ENCODE measurements around the gene FOXA2. TPM values are rescaled to one million over a fixed set of nuclear protein-coding genes. Genes with fewer than 3 reads are reported as not detected.

The FOXA2 gene
- total and polyA plus RNA-seq, 2 of the 13 experiments (the other 11 are each of a cell fraction or from before 2014, with no cell fraction given) = 8.8 to 12.2 TPM

DNA sequence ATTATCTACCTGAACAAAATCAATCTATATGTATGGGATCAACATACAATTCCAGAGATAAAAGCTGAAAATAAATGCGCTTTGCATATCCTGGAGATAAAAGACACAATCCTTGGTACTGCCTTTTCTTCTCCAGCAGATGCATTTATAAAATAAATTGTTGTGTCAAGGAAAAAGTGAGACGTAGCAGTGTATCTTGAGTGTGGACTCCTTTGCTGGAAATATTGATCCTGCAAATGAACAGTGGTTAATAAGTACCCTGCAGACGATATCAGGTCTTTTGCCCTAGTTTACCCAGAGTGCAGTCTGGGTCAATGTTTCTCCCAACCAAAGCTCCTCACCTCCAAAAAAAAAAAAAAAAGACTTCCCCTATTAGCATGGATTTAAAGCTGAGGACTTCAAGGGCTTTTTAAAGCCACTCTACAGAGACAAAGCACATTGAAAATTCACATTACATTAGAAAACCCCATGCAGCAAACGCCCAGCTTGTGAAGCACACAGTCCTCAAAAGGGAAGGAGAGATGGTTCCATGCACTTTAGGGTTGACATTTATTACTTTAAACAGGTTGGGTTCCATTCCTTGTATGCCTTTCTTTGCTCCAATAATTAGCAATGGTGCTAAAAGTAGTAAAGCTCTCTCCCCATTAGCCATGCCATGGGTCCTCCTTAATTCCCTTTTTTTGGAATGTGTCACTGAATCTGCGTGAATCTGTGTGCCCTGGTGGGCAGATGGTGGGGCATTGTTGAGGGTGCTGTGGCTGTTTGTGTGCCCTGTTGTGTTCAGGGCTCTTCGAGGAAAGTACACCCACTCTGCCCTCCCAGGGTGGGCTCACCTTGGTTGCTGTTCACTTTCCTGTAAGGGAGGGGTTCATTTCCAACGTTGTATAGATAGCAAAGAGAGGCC, 21.1 kb downstream of the FOXA2 start (continued):
- TF ChIP-seq ZNF441 (CRISPR knock-in tag; IDR thresholded peaks at IDR 0.05; ENCODE audit: borderline replicate concordance) (0 out of 2 replicates have a peak, but pooled peaks have one; percentile 32), PITX1 (CRISPR knock-in tag; IDR thresholded peaks at IDR 0.05) (0 out of 2 replicates have a peak, but pooled peaks have one; percentile 48), DR1 (CRISPR knock-in tag; IDR thresholded peaks at IDR 0.05) (no peak), ZNF143 (CRISPR knock-in tag; IDR thresholded peaks at IDR 0.05) (0 out of 2 replicates have a peak, but pooled peaks have one; percentile 30), RNF2 (conservative IDR thresholded peaks at IDR 0.05; ENCODE audit: low read depth) (no peak), ZNF720 (CRISPR knock-in tag; IDR thresholded peaks at IDR 0.05) (no peak), POLR2A (IDR thresholded peaks at IDR 0.05; ENCODE audit: insufficient read depth in 1 of 2, low read depth in 2 of 2, low read length in 2 of 2) (peak; percentile 38 to 55; a peak in 3 of 4 replicates), FOXO1 (CRISPR knock-in tag; IDR thresholded peaks at IDR 0.05) (no peak; the same call in 1 of the 2 replicates), TP53 (CRISPR knock-in tag; conservative IDR thresholded peaks at IDR 0.05) (no peak), REPIN1 (CRISPR knock-in tag; IDR thresholded peaks at IDR 0.05; ENCODE audit: borderline replicate concordance, low read depth) (0 out of 2 replicates have a peak, but pooled peaks have one; percentile 50), KDM2A (CRISPR knock-in tag; IDR thresholded peaks at IDR 0.05; ENCODE audit: borderline replicate concordance, low read depth) (peak; percentile 39; the same call in 1 of the 2 replicates)
- TF ChIP-seq, protein P1, sequence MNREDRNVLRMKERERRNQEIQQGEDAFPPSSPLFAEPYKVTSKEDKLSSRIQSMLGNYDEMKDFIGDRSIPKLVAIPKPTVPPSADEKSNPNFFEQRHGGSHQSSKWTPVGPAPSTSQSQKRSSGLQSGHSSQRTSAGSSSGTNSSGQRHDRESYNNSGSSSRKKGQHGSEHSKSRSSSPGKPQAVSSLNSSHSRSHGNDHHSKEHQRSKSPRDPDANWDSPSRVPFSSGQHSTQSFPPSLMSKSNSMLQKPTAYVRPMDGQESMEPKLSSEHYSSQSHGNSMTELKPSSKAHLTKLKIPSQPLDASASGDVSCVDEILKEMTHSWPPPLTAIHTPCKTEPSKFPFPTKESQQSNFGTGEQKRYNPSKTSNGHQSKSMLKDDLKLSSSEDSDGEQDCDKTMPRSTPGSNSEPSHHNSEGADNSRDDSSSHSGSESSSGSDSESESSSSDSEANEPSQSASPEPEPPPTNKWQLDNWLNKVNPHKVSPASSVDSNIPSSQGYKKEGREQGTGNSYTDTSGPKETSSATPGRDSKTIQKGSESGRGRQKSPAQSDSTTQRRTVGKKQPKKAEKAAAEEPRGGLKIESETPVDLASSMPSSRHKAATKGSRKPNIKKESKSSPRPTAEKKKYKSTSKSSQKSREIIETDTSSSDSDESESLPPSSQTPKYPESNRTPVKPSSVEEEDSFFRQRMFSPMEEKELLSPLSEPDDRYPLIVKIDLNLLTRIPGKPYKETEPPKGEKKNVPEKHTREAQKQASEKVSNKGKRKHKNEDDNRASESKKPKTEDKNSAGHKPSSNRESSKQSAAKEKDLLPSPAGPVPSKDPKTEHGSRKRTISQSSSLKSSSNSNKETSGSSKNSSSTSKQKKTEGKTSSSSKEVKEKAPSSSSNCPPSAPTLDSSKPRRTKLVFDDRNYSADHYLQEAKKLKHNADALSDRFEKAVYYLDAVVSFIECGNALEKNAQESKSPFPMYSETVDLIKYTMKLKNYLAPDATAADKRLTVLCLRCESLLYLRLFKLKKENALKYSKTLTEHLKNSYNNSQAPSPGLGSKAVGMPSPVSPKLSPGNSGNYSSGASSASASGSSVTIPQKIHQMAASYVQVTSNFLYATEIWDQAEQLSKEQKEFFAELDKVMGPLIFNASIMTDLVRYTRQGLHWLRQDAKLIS (CRISPR knock-in tag; IDR thresholded peaks at IDR 0.05) = 0 out of 2 replicates have a peak, but pooled peaks have one; percentile 7
- TF ChIP-seq, protein P2, sequence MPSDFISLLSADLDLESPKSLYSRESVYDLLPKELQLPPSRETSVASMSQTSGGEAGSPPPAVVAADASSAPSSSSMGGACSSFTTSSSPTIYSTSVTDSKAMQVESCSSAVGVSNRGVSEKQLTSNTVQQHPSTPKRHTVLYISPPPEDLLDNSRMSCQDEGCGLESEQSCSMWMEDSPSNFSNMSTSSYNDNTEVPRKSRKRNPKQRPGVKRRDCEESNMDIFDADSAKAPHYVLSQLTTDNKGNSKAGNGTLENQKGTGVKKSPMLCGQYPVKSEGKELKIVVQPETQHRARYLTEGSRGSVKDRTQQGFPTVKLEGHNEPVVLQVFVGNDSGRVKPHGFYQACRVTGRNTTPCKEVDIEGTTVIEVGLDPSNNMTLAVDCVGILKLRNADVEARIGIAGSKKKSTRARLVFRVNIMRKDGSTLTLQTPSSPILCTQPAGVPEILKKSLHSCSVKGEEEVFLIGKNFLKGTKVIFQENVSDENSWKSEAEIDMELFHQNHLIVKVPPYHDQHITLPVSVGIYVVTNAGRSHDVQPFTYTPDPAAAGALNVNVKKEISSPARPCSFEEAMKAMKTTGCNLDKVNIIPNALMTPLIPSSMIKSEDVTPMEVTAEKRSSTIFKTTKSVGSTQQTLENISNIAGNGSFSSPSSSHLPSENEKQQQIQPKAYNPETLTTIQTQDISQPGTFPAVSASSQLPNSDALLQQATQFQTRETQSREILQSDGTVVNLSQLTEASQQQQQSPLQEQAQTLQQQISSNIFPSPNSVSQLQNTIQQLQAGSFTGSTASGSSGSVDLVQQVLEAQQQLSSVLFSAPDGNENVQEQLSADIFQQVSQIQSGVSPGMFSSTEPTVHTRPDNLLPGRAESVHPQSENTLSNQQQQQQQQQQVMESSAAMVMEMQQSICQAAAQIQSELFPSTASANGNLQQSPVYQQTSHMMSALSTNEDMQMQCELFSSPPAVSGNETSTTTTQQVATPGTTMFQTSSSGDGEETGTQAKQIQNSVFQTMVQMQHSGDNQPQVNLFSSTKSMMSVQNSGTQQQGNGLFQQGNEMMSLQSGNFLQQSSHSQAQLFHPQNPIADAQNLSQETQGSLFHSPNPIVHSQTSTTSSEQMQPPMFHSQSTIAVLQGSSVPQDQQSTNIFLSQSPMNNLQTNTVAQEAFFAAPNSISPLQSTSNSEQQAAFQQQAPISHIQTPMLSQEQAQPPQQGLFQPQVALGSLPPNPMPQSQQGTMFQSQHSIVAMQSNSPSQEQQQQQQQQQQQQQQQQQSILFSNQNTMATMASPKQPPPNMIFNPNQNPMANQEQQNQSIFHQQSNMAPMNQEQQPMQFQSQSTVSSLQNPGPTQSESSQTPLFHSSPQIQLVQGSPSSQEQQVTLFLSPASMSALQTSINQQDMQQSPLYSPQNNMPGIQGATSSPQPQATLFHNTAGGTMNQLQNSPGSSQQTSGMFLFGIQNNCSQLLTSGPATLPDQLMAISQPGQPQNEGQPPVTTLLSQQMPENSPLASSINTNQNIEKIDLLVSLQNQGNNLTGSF (CRISPR knock-in tag; IDR thresholded peaks at IDR 0.05) = no peak
- TF ChIP-seq, protein P3, sequence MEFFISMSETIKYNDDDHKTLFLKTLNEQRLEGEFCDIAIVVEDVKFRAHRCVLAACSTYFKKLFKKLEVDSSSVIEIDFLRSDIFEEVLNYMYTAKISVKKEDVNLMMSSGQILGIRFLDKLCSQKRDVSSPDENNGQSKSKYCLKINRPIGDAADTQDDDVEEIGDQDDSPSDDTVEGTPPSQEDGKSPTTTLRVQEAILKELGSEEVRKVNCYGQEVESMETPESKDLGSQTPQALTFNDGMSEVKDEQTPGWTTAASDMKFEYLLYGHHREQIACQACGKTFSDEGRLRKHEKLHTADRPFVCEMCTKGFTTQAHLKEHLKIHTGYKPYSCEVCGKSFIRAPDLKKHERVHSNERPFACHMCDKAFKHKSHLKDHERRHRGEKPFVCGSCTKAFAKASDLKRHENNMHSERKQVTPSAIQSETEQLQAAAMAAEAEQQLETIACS (CRISPR knock-in tag; IDR thresholded peaks at IDR 0.05) = 0 out of 2 replicates have a peak, but pooled peaks have one; percentile 24
- TF ChIP-seq, protein P4, sequence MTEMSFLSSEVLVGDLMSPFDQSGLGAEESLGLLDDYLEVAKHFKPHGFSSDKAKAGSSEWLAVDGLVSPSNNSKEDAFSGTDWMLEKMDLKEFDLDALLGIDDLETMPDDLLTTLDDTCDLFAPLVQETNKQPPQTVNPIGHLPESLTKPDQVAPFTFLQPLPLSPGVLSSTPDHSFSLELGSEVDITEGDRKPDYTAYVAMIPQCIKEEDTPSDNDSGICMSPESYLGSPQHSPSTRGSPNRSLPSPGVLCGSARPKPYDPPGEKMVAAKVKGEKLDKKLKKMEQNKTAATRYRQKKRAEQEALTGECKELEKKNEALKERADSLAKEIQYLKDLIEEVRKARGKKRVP (CRISPR knock-in tag; IDR thresholded peaks at IDR 0.05) = no peak
